T1000 (cell line): Measurements from ENCODE around the gene ZCCHC12.
A peak's percentile ranks its signal among the peaks of the same experiment; 100 is the strongest.
"Not testable (repeated sequence)": the region's sequence is repeated elsewhere in the genome, so short reads cannot be mapped to it uniquely, and the experiment has no call there.

Source experiments
- DNase-seq: peaks from one replicate; lab custom pipeline; 2025; ENCODE audit warnings: mixed read lengths; lab: John Stamatoyannopoulos, UW

ZCCHC12 gene

GRCh38 chrX:118823263-118824172, at the start of gene ZCCHC12:
Gene ZCCHC12 (plus strand): TSS chrX:118823824. CDS start chrX:118825245, 1,421 bp downstream.
- DNase-seq, result peak; percentile 0

GRCh38 chrX:118779581-118779980, 44.0 kb upstream of the ZCCHC12 start:
- DNase-seq, result no peak

GRCh38 chrX:118780509-118780908, 43.1 kb upstream of the ZCCHC12 start:
- no peak for DNase-seq

- no peak for DNase-seq
These were observed 42.7 kb upstream of the ZCCHC12 start for GRCh38 chrX:118780911-118781310.

- no peak for DNase-seq
These were observed 27.9 kb upstream of the ZCCHC12 start for GRCh38 chrX:118795528-118796280.

GRCh38 chrX:118802857-118803256, 20.8 kb upstream of the ZCCHC12 start:
- DNase-seq, result no peak

- DNase-seq, result peak; percentile 0
These were observed 16.2 kb upstream of the ZCCHC12 start for GRCh38 chrX:118807151-118808017.

- not testable (repeated sequence) for DNase-seq
These were observed 6.4 kb upstream of the ZCCHC12 start for GRCh38 chrX:118817257-118817656.

- DNase-seq, result no peak
These were observed 628 bp downstream of the ZCCHC12 start for GRCh38 chrX:118824173-118824730.

GRCh38 chrX:118825227-118825626, 1.6 kb downstream of the ZCCHC12 start:
- DNase-seq, result no peak

- DNase-seq, result peak; percentile 22
These were observed 15.8 kb downstream of the ZCCHC12 start for GRCh38 chrX:118839334-118839958.

GRCh38 chrX:118847676-118848075, 24.1 kb downstream of the ZCCHC12 start:
- DNase-seq, result no peak

GRCh38 chrX:118853596-118853995, 30.0 kb downstream of the ZCCHC12 start:
- DNase-seq, result no peak

GRCh38 chrX:118855681-118856310, 32.2 kb downstream of the ZCCHC12 start:
- no peak for DNase-seq

- DNase-seq, result no peak
These were observed 33.4 kb downstream of the ZCCHC12 start for GRCh38 chrX:118857006-118857405.

- DNase-seq, result no peak
These were observed 37.7 kb downstream of the ZCCHC12 start for GRCh38 chrX:118861338-118861737.

- no peak for DNase-seq
These were observed 38.5 kb downstream of the ZCCHC12 start for GRCh38 chrX:118862091-118862490.

GRCh38 chrX:118862979-118863378, 39.4 kb downstream of the ZCCHC12 start:
- no peak for DNase-seq

GRCh38 chrX:118864063-118864635, 40.5 kb downstream of the ZCCHC12 start:
- DNase-seq, result no peak

GRCh38 chrX:118865231-118865630, 41.6 kb downstream of the ZCCHC12 start:
- DNase-seq, result no peak
